HFF-Myc (cell line): ENCODE data around the gene UIMC1.

Experiments
- DNase-seq: peaks from one replicate; pipeline ENCODE4 v3.0.0-alpha.2; 2011; ENCODE audit warnings: low read depth; ENCODE audit errors: extremely low read depth
- H3K4me3 ChIP-seq: replicated peaks from 2 replicates; pipeline ENCODE4 v1.5.1; 2011; ENCODE audit warnings: low read depth, mild to moderate bottlenecking, control low read depth, low read length
- TF ChIP-seq, protein P1 (sequence below): IDR thresholded peaks from 2 replicates; pipeline ENCODE4 v1.5.1; 2012; ENCODE audit warnings: mild to moderate bottlenecking, low read depth, low read length, control low read depth; ENCODE audit errors: missing control alignments

UIMC1 gene

DNA sequence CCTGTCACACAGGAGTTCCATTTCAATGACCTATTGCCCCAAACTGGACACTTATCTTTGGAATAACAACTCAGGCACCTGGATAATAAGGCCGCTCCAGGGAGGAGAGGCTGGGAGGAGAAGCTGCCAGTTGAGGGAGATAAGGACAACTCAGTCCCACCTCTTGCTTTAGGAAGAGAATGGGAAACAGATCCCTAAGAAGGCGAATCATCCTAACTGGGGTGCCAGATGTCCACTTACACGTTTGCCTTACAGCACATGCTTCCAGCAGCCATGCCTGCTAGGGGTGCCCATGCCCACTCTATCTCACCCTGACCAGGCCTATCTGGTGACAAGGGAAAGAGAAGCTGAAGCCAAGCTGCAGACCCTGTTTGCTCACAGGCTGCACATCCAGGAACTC is 113.9 kb downstream of the UIMC1 start:
- no peak for DNase-seq
- TF ChIP-seq, protein P1, sequence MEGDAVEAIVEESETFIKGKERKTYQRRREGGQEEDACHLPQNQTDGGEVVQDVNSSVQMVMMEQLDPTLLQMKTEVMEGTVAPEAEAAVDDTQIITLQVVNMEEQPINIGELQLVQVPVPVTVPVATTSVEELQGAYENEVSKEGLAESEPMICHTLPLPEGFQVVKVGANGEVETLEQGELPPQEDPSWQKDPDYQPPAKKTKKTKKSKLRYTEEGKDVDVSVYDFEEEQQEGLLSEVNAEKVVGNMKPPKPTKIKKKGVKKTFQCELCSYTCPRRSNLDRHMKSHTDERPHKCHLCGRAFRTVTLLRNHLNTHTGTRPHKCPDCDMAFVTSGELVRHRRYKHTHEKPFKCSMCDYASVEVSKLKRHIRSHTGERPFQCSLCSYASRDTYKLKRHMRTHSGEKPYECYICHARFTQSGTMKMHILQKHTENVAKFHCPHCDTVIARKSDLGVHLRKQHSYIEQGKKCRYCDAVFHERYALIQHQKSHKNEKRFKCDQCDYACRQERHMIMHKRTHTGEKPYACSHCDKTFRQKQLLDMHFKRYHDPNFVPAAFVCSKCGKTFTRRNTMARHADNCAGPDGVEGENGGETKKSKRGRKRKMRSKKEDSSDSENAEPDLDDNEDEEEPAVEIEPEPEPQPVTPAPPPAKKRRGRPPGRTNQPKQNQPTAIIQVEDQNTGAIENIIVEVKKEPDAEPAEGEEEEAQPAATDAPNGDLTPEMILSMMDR, result no peak
- H3K4me3 ChIP-seq, result no peak overlapping the region

DNA sequence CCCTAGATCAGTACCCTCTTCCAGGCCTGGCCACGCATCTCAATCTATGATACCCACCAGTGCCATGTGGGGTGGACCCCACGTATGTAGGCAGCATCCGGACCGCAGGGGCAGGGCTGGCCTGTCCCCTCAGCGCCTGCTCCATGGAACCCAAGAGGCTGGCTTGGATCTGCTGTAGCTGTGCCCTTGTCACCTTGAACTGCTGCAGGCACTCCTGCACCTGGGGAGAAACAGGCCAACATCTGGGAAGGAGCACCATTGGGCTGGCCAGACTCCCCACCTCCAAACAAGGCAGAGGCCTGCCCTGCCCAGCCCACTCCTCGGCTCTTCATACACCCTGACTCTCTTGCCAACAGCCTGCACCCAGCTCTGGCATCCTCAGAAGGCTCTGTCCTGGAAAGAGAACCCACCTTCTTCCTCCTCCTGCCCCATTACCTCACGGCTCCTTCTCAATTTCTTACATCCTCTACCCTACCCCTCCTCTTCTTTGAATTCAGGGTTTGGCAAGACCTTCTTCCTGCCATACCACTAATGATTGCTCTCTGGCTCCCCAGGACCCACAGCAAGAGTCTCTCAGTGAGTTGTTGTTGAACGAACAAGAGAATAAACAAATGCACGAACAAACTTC is 115.1 kb downstream of the UIMC1 start:
- TF ChIP-seq, protein P1, result no peak
- H3K4me3 ChIP-seq, result no peak overlapping the region
- no peak for DNase-seq

GRCh38 chr5:176890455-176891330 is 115.9 kb downstream of the UIMC1 start:
- TF ChIP-seq, protein P1, result no peak
- H3K4me3 ChIP-seq, result no peak overlapping the region
- no peak for DNase-seq

DNA sequence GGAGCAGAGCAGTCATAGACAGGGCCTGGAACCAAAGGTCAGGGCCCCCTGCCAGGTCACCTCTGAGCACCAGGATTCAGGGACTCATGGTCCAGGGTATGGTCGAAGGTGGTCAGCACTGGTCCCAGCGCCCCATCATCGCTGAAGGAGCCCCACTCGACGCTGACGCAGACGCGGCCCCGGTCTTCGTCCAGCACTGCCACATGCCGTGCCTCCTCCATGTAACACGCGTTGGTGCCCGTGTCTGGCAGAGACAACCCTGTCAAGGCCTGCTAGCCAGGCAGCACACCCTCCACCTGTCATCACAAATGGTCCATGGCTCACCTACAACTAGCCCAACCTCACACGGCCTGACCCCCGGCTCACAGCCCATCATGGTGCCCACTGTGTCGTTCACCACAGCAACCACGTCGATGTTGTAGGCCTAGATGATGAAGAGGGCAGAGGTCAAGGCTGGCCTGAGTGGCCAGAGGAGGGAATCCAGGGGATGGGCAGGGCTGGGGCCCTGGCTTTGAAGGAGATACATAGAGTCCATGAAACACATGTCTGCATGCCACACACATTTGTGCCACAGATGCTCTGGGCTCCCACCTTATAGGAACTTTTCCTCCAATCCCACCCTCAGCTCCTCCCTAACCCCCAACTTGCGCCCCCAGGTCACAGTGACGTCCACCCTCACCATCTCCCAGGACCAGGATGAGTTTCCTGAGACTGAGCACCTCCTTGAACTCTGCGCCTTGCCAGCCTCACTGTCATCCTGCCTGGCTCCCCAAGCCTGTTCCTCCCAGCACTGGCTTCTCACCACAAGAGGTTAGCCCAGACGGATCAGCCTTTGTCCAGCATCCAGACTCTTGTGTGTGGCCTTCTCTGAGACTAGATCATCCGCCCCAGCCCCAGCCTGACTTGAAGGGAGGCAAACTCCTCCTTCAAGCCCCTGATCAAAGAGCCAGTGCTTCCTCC is 117.0 kb downstream of the UIMC1 start:
- no peak overlapping the region for H3K4me3 ChIP-seq
- DNase-seq, result no peak
- TF ChIP-seq, protein P1, result no peak

GRCh38 chr5:176888865-176889165 is 117.8 kb downstream of the UIMC1 start:
- no peak for DNase-seq
- no peak overlapping the region for H3K4me3 ChIP-seq
- TF ChIP-seq, protein P1, result no peak

GRCh38 chr5:176888016-176888864 is 118.3 kb downstream of the UIMC1 start:
- no peak overlapping the region for H3K4me3 ChIP-seq
- TF ChIP-seq, protein P1, result no peak
- DNase-seq, result no peak
